HG02852 (cell line): Measurements from ENCODE around the gene ATP1A2.

Source experiments
- ATAC-seq: cut with Tn5 transposase; IDR thresholded peaks from one replicate; pipeline ENCODE4 v1.9.1; 2021; ENCODE audit warnings: mild to moderate bottlenecking, moderate library complexity; ENCODE audit not compliant: unreplicated experiment

Gene ATP1A2

GRCh38 chr1:160168609-160169369, 53.2 kb downstream of the ATP1A2 start:
- ATAC-seq: no peak

DNA sequence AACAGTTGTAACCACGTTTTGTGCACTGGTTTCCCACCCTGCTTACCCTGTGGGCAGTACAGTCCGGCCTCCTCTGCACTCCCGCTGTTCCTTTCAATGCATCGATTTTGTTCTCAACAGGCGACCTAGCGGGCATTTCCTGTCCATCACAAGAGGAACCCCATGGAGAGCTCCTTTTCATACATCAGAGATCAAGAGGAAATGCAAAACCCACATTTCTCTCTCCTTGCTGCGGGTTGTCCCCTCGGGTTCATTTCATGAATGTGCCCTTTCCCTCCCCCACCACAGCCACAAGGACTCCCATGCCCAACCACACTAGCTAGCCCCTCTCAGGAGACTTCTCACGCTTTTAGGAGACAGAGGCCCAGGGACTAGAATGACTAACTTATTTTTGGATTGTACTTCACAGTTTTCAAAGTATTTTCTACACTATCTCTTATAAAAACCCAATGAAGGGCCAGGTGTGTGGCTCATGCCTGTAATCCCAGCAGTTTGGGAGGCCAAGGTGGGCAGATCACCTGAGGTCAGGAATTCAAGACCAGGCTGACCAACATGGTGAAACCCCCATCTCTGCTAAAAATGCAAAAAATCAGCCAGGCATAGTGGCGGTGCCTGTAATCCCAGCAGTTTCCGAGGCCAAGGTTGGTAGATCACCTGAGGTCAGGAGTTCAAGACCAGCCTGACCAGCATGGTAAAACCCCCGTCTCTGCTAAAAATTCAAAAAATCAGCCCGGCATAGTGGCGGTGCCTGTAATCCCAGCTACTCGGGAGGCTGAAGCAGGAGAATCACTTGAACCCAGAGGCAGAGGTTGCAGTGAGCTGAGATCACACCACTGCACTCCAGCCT, 54.2 kb downstream of the ATP1A2 start:
- ATAC-seq: no peak

DNA sequence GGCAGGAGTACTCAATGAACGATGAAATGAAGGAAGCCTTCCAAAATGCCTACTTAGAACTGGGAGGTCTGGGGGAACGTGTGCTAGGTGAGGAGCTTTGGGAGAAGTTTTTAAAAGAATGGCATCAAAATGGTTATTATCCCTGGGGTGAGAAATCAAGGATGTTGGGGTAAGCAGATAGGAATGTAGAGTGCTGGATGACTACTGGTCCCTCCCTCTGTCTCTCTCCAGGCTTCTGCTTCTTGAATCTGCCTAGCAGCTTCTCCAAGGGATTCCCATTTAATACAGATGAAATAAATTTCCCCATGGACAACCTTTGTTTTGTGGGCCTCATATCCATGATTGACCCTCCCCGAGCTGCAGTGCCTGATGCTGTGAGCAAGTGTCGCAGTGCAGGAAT, 55.8 kb downstream of the ATP1A2 start:
- no peak for ATAC-seq

- no peak for ATAC-seq
These were observed 56.4 kb downstream of the ATP1A2 start for GRCh38 chr1:160171980-160172379.

DNA sequence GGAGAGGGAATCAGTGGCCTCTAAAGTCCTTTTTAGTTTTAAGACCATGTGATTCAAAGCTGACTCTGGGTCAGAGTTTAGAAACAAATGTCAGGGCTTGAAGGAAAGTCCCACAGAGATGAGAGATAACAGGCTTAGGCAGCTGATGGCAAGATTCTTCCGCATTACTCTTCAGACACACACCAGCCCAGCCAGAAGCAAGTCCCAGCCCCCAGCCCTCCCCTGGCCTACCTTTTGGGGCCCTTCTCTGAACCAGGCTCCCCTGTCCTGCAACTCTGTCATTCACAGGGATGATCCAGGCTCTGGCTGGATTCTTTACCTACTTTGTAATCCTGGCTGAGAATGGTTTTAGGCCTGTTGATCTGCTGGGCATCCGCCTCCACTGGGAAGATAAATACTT, 61.7 kb downstream of the ATP1A2 start:
- no peak for ATAC-seq

GRCh38 chr1:160177667-160178066, 62.1 kb downstream of the ATP1A2 start:
- no peak for ATAC-seq

- no peak for ATAC-seq
These were observed 63.2 kb downstream of the ATP1A2 start for GRCh38 chr1:160178731-160179130.

DNA sequence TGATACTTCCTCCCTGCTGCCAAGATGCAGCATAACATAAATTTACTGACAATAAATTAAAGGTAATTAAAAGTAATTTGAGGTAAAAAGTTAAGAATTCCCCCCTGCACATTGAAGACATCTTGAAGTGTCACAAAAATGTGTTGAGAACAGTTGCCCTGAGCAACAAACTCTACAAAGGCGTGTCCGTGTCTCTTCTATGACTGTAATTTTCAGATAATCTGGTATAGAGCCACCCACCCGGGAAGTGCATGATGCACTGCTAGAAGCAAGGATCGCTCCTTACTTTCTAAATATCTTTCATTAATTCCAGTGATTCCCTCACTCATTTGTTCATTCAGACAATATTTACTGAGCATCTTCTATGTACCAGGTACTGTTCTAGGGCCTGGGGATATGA, 63.8 kb downstream of the ATP1A2 start:
- no peak for ATAC-seq

DNA sequence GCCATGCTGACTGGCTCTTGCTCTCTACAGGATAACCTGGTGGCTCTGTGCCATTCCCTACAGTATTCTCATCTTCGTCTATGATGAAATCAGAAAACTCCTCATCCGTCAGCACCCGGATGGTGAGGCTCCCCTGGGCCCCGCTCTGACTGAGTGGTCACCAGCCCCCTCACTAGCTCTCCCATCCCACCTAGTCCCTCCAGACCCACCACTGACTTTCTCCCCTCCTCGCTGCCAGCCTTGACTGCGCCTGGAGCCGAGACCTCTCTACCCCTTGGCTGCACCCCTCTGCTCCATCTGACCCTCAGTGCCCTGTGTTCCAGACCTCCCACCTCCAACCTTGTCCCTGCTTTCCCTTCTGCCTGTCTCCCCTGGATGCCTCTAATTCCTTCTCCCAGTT, 70.7 kb downstream of the ATP1A2 start:
- ATAC-seq: no peak

DNA sequence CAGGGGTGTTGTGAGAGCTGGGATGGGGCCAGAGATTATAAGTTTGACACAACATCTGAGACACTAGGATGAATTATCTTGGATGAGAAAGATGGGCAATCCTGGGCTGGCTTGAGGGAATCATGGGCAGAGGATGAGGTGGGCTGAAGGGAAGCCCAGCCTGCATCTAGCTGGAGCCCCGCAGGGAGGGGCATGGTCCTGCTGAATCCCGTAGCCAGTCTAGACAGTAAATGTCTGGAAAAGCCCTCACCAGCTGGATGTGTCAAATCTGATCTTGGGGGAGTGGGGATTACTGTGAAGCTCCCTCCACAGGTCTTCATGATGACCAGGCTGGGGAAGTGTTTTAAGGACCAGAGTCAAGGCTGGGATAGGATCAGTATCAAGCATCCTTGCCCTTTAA, 71.2 kb downstream of the ATP1A2 start:
- ATAC-seq: no peak

DNA sequence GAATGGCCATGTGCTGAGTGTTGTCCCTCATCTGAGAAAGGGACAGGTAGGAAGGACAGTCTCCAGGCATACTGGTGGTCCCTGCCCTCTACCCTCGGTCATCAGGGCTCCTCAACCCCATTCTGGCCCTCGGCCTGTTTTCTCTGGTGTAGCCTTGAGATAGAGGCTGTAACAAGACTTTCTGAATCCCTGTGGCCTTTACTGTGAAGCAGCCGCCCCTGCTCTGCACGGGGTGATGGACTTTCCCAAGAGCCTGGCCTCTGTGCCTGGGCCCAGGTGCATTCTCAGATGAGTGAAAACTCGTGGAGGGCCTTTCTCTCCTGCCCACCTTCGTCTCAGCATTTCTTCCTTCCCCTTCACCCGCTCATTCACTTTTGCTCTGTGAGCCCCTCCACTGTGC, 71.8 kb downstream of the ATP1A2 start:
- ATAC-seq: no peak

- ATAC-seq: no peak
These were observed 72.8 kb downstream of the ATP1A2 start for GRCh38 chr1:160188341-160188740.

GRCh38 chr1:160189649-160190625, 74.4 kb downstream of the ATP1A2 start, which contains the start of gene CASQ1:
Gene CASQ1, plus strand, starts transcription at chr1:160190575. Its CDS starts 177 bp downstream, at chr1:160190752.
- ATAC-seq: no peak

DNA sequence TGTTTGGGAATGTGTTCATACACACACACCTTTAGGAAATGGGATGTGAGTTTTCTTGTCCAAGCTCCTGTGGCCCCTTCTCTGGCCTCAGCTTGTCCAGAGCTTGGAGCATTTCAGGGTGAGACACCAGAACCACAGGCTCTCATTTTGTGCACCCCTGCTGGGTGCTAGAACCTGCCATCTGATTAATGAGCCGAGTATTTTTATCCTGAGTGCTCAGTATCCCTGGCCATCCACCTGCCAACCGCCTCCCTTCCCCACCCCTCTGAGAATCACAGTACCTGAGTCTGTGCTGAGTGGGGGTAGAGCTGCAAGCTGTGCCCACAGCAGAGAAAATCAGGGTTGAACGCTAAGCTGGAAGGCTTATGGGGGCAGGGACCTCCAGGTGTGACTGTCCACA, 76.2 kb downstream of the ATP1A2 start:
- no peak for ATAC-seq

- ATAC-seq: no peak
These were observed 76.7 kb downstream of the ATP1A2 start for GRCh38 chr1:160192234-160192633.
